Measurements from ENCODE around the gene NEURL1B. TPM values are rescaled to one million over a fixed set of nuclear protein-coding genes. Genes with fewer than 3 reads are reported as not detected.

Gene NEURL1B
- total and polyA plus RNA-seq, 10 of the 15 experiments (the other 5 are each of a cell fraction or from before 2014, with no cell fraction given) = 0.04 to 0.28 (median 0.05) TPM; not detected in 4

- Histone ChIP-seq H4K20me1 (ENCODE audit: control insufficient read depth, insufficient read depth) (no peaks in the 10 kb centered on the region), H3K9ac (ENCODE audit: control insufficient read depth, insufficient read depth, low read length) (no peak overlapping the region), H3K4me2 (ENCODE audit: control insufficient read depth, insufficient read depth) (no peak overlapping the region), H3K4me3 (no peak overlapping the region), H3K27me3 (replicated peaks in 1 of 2; ENCODE audit: control insufficient read depth in 2 of 2, insufficient read depth in 2 of 2, low read length in 1 of 2) (peaks cover 0 to 4% of the 10 kb centered on the region in 2 experiments; a peak in 3 of 4 replicates), H2AFZ (ENCODE audit: control insufficient read depth, low read depth, low read length) (no peak overlapping the region), H3K27ac (ENCODE audit: control insufficient read depth, insufficient read depth) (no peak overlapping the region), H3K9me3 (replicated peaks; ENCODE audit: control insufficient read depth, insufficient read depth, low read length) (no peaks in the 10 kb centered on the region; the same call in 2 of the 3 replicates), H3K4me1 (ENCODE audit: control insufficient read depth, insufficient read depth, low read length) (no peaks in the 10 kb centered on the region), H3K79me2 (ENCODE audit: control insufficient read depth, insufficient read depth, low read length) (no peaks in the 10 kb centered on the region), H3K36me3 (ENCODE audit: control insufficient read depth in 2 of 2, insufficient read depth in 2 of 2, low read length in 1 of 2) (no peaks in the 10 kb centered on the region)
- no peak for ATAC-seq
- TF ChIP-seq HDAC2 (IDR thresholded peaks at IDR 0.05) (no peak), CBX3 (IDR thresholded peaks at IDR 0.05; ENCODE audit: borderline replicate concordance, low read depth) (no peak), CBFB (IDR thresholded peaks at IDR 0.05; ENCODE audit: low read depth) (no peak), IKZF2 (IDR thresholded peaks at IDR 0.05) (no peak), PRDM15 (CRISPR knock-in tag; IDR thresholded peaks at IDR 0.05) (no peak), SP1 (IDR thresholded peaks at IDR 0.05; ENCODE audit: low read depth, low read length) (no peak), BRCA1 (IDR thresholded peaks at IDR 0.05; ENCODE audit: low read depth, low read length) (no peak), MTA2 (IDR thresholded peaks at IDR 0.05; ENCODE audit: low read depth) (no peak), PAX5 (IDR thresholded peaks at IDR 0.05; ENCODE audit: borderline replicate concordance, low read depth, low read length) (no peak)
- 23% methylated on average over 8 of the region's 8 CpGs for WGBS (ENCODE audit: insufficient coverage, insufficient replicate concordance, low lambda C conversion rate, missing lambda C conversion rate)
- RAD21 ChIA-PET (ENCODE audit: unreplicated experiment) = no interaction called here
- POLR2A ChIA-PET = no interaction called here
- CTCF ChIA-PET = no interaction called here
- no peak for DNase-seq (ENCODE audit: low read depth, low spot score)
- SMC1A ChIA-PET (ENCODE audit: uncharacterized antibody, unreplicated experiment) = no interaction called here
- BruUV-seq (replicated peaks) = no TSS peak
- no peak for FAIRE-seq
- intact Hi-C loops (cut with micrococcal nuclease; ENCODE audit: unreplicated experiment) = no loop called here
- in situ Hi-C loops (cut with MboI) = no loop called here
These were observed 17.3 kb downstream of the NEURL1B start for GRCh38 chr5:172658391-172658790.
